Pancreas (tissue), 10 donors: ENCODE measurements around the gene PMEPA1. TPM values are rescaled to one million over a fixed set of nuclear protein-coding genes. Genes with fewer than 3 reads are reported as not detected.

ENCODE experiments used
- ATAC-seq, 4 donors: fragments of 200-7000 bp; cut with Tn5 transposase; one replicate each; pipeline versions ENCODE4 v1.8.0 to v1.9.1; 2020; ENCODE audit warnings: mild to moderate bottlenecking in 4 of 4, moderate library complexity in 4 of 4
- DNase-seq, 6 donors: peaks; one replicate each; pipeline ENCODE4 v3.0.0-alpha.2; 2020
- FAIRE-seq: peaks from 2 replicates; lab custom pipeline; 2012; peaks lifted over from hg19 to GRCh38; lab: Jason Lieb, UNC
- H3K27ac ChIP-seq, 4 donors: fragments of 200-600 bp; sonication (generic); 1 replicate in 3 of 4; 2 replicates in 1 of 4; pipeline versions ENCODE4 v1.5.0 to v1.8.0; 2020
- H3K27me3 ChIP-seq, 4 donors: fragments of 200-600 bp; one replicate each; pipeline ENCODE4 v1.8.0; 2021
- H3K36me3 ChIP-seq, 3 donors: fragments of 200-600 bp; sonication (generic) in 1 of 3; one replicate each; pipeline versions ENCODE4 v1.5.0 to v1.8.0; 2020 to 2021
- H3K4me1 ChIP-seq, 3 donors: fragments of 200-600 bp; one replicate each; pipeline ENCODE4 v1.8.0; 2021
- H3K4me3 ChIP-seq, 4 donors: fragments of 200-600 bp; sonication (generic) in 2 of 4; one replicate each; pipeline versions ENCODE4 v1.5.0 to v1.8.0; 2020 to 2021
- H3K9me3 ChIP-seq, 4 donors: fragments of 200-600 bp; one replicate each; pipeline ENCODE4 v1.8.0; 2021
- WGBS, 2 donors: extraction: QIAGEN DNeasy Blood & Tissue Kit; methylation state at CpG; one replicate each; pipeline ENCODE4 v1.1.7; 2013; 5-methylcytosine and 5-hydroxymethylcytosine counted together
- intact Hi-C, 3 donors: fragments of 100-400 bp; cut with DNase I; formaldehyde crosslinking; loops; one replicate each; pipeline versions ENCODE4 v1.11.1 to v1.14.2; 2022
- polyA plus RNA-seq, 2 donors: library from polyadenylated mRNA; stranded (reverse); fragments of 200-250 nt; gene quantifications; one replicate each; pipeline ENCODE4 v1.2.3, GENCODE V29; 2013
- total RNA-seq, 6 donors: library from RNA; stranded (reverse); fragmentation: NEBNext Ultra II Directional in 4 of 6; extraction: Animal tissue kit (Norgen Biotek cat#: 25700) in 4 of 6; gene quantifications; one replicate each; pipeline versions ENCODE4 v1.2.1 to v1.2.4, GENCODE V29; 2021 to 2023
- TF ChIP-seq, protein P1 (sequence below), 4 donors: fragments of 200-600 bp; sonication (generic) in 3 of 4; IDR thresholded peaks; one replicate each; pipeline versions ENCODE4 v1.5.0 to v1.8.0; 2021; ENCODE audit warnings: antibody characterized with exemption in 4 of 4
- donor health status: healthy with polysubstance abuse.
- donor health status: DM: no; HTN: no; CAD: no; lungs with moderate emphysema.
- donor health status: DM: no; HTN: no; CAD: no.
- donor health status: control.
- donor health status: control.
- donor health status: Bipolar disorder and iron deficiency.
- donor health status: DM: yes; HTN: yes; CAD: no.
- donor health status: DM: no; HTN: no; CAD: no.
- donor health status: DM: no; HTN: no; CAD: no.
- donor health status: DM: yes; HTN: yes; CAD: no.

The PMEPA1 gene
- total and polyA plus RNA-seq, 8 donors = 24.8 to 98.2 (median 33.6) TPM

DNA sequence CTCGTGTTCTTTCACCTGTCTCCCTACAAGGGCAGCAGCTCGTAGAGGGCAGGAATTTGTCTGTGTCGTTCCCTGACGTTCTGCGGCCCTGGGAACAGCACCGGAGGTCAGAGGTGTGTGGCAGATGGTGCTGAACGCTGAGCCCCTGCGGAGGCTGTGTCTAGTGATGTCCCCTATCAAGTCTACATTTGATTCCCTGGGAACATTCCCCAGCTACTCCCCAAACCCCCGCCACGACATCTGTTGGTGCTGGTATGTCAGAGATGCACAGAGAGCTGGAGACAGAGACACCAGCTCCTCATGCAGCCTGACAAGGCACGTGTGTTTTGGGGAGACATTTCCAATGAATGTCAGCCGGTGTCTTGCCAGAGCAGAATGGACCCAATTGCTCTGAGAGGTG lies 7.7 kb downstream of the PMEPA1 start:
- intact Hi-C loops = no loop called here
- WGBS, 2 donors = 71 to 73% methylated on average over 12 of the region's 12 CpGs
- ATAC-seq (no peak), FAIRE-seq (no peak), DNase-seq (no peak)
- no peaks in the 10 kb centered on the region for H3K27me3 ChIP-seq
- H3K36me3 ChIP-seq = no peaks in the 10 kb centered on the region
- H3K4me3 ChIP-seq = no peak overlapping the region
- H3K9me3 ChIP-seq = no peaks in the 10 kb centered on the region
- no peak overlapping the region for H3K27ac ChIP-seq
- H3K4me1 ChIP-seq = no peaks in the 10 kb centered on the region
- TF ChIP-seq, protein P1, sequence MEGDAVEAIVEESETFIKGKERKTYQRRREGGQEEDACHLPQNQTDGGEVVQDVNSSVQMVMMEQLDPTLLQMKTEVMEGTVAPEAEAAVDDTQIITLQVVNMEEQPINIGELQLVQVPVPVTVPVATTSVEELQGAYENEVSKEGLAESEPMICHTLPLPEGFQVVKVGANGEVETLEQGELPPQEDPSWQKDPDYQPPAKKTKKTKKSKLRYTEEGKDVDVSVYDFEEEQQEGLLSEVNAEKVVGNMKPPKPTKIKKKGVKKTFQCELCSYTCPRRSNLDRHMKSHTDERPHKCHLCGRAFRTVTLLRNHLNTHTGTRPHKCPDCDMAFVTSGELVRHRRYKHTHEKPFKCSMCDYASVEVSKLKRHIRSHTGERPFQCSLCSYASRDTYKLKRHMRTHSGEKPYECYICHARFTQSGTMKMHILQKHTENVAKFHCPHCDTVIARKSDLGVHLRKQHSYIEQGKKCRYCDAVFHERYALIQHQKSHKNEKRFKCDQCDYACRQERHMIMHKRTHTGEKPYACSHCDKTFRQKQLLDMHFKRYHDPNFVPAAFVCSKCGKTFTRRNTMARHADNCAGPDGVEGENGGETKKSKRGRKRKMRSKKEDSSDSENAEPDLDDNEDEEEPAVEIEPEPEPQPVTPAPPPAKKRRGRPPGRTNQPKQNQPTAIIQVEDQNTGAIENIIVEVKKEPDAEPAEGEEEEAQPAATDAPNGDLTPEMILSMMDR (IDR thresholded peaks at IDR 0.05) = no peak

DNA sequence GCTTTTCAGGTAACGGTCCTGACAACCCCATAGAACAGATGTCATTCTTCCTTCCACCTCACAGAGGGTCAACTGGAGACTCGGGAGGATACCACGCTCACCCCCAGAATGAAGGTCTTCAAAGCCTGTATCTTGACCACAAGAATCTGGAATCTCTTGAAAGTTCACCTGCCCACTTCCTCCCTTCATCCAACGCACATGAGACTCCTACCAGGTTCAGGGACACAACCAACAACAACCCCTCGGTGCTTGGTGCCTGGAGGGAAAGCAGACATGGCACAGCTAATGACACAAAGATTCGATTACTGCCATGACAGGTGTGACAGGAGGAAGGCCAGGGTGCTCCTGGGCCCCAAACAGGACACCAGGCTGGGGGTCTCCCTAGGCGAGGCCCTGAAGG lies 8.2 kb downstream of the PMEPA1 start:
- ATAC-seq (no peak), FAIRE-seq (no peak), DNase-seq (no peak)
- no peaks in the 10 kb centered on the region for H3K36me3 ChIP-seq
- no peak overlapping the region for H3K27ac ChIP-seq
- intact Hi-C loops = no loop called here
- no peaks in the 10 kb centered on the region for H3K27me3 ChIP-seq
- no peak overlapping the region for H3K4me3 ChIP-seq
- TF ChIP-seq, protein P1 (IDR thresholded peaks at IDR 0.05) = no peak
- H3K4me1 ChIP-seq = no peaks in the 10 kb centered on the region
- no peaks in the 10 kb centered on the region for H3K9me3 ChIP-seq
- WGBS, 2 donors = 69 to 84% methylated on average over 7 of the region's 7 CpGs

DNA sequence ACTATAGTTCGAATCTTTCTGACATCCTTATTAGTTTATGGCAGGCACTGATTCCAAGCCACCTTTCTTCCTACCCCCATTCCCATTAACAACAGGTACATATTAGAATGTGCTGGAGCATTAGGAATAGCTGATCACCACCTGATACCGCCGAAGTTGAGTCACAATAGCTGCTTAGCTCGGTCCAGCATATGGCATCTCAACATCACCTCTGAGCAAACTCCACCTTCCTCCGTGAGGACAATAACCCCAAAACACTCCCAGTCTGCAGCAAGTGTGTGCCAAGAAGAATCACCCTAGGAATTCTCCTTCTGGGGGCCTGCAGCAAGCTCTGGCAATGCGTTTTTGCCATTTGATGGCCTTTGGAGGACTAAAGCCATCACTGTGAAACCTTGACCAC lies 8.7 kb downstream of the PMEPA1 start:
- FAIRE-seq = no peak
- 71 to 73% methylated on average over 6 of the region's 6 CpGs for WGBS, 2 donors
- no peak for ATAC-seq

DNA sequence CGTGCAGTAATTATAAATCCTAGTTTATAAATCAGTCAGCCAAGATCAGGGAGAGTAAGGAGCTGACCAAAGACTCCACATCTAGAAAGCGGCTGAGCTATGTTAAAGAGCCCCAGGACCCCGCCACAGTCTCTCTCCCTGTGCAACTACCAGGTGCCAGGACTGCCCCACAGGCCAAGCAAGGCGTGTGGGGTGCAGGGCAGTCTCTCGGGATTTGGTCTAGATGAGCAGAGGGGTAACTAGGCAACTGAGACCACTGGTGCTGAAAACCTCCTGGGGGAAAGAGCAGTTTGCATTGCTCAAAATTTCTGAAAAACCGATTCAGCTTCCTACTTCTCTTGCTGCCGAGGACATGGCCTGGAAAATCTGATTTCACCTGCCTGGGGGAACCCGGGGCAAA lies 10.4 kb downstream of the PMEPA1 start:
- intact Hi-C loops = no loop called here
- no peaks in the 10 kb centered on the region for H3K9me3 ChIP-seq
- peak overlapping the region in 1 of 4 donors; percentile 40 for H3K27ac ChIP-seq
- ATAC-seq = no peak
- H3K27me3 ChIP-seq = no peaks in the 10 kb centered on the region
- TF ChIP-seq, protein P1 (IDR thresholded peaks at IDR 0.05) = no peak
- no peaks in the 10 kb centered on the region for H3K36me3 ChIP-seq
- FAIRE-seq = no peak
- no peak overlapping the region for H3K4me3 ChIP-seq
- H3K4me1 ChIP-seq = peaks cover 0 to 4% (median 0%) of the 10 kb centered on the region in 3 donors
- no peak for DNase-seq
- 78 to 81% methylated on average over 7 to 8 of the region's 8 CpGs for WGBS, 2 donors

More for the DNA sequence above, 8.7 kb downstream of the PMEPA1 start:
- TF ChIP-seq, protein P1 (IDR thresholded peaks at IDR 0.05) = no peak
- Histone ChIP-seq H3K27ac (no peak overlapping the region), H3K9me3 (no peaks in the 10 kb centered on the region), H3K36me3 (no peaks in the 10 kb centered on the region), H3K4me3 (no peak overlapping the region), H3K27me3 (no peaks in the 10 kb centered on the region), H3K4me1 (no peaks in the 10 kb centered on the region)
- DNase-seq = no peak
- intact Hi-C loops = no loop called here

DNA sequence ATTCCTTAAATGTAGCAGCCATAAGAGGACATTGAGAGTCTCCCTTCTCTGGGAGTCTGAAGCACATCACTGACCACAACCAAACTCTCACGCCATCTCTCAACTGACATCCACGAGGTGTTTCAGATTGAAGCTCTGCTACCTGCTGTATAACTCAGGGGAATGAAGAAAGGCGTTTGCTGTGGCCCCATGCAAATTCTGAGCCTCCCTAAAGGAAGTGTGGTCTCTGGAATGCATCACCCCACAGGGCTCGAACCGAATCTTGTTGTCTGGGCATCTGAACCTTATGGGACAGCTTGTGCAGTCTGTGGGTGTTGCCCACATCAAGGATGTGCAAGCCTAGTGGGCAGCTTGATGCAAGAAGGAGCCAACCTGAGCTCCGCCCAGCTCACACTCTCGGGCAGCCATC lies 10.9 kb downstream of the PMEPA1 start:
- no peak overlapping the region for H3K4me3 ChIP-seq
- peaks cover 0 to 4% (median under 1%) of the 10 kb centered on the region in 3 donors for H3K4me1 ChIP-seq
- H3K9me3 ChIP-seq = no peaks in the 10 kb centered on the region
- no peaks in the 10 kb centered on the region for H3K36me3 ChIP-seq
- WGBS, 2 donors = 67 to 75% methylated on average over 7 of the region's 7 CpGs
- FAIRE-seq (no peak), DNase-seq (no peak), ATAC-seq (no peak)
- intact Hi-C loops = no loop called here
- peak overlapping the region in 2 of 4 donors; percentile 29 to 40 for H3K27ac ChIP-seq
- TF ChIP-seq, protein P1 (IDR thresholded peaks at IDR 0.05) = no peak
- no peaks in the 10 kb centered on the region for H3K27me3 ChIP-seq
